OCI-LY3 (cell line): ENCODE data around the gene BMP7.

Experiments used
- EZH2phosphoT487 ChIP-seq: fragments of 200-600 bp; shearing (Covaris generic); IDR thresholded peaks from 2 replicates; pipeline ENCODE4 v1.6.1; 2018; ENCODE audit warnings: antibody characterized with exemption, mixed run types, low read depth
- TF ChIP-seq, protein P1 (sequence below): fragments of 200-600, 300-600 bp; sonication (generic); IDR thresholded peaks from 2 replicates; pipeline ENCODE4 v1.5.1; 2014; ENCODE audit warnings: antibody characterized with exemption, low read length, low read depth

GRCh38 chr20:57175397-57176010 lies 90.9 kb downstream of the BMP7 start:
- TF ChIP-seq, protein P1, sequence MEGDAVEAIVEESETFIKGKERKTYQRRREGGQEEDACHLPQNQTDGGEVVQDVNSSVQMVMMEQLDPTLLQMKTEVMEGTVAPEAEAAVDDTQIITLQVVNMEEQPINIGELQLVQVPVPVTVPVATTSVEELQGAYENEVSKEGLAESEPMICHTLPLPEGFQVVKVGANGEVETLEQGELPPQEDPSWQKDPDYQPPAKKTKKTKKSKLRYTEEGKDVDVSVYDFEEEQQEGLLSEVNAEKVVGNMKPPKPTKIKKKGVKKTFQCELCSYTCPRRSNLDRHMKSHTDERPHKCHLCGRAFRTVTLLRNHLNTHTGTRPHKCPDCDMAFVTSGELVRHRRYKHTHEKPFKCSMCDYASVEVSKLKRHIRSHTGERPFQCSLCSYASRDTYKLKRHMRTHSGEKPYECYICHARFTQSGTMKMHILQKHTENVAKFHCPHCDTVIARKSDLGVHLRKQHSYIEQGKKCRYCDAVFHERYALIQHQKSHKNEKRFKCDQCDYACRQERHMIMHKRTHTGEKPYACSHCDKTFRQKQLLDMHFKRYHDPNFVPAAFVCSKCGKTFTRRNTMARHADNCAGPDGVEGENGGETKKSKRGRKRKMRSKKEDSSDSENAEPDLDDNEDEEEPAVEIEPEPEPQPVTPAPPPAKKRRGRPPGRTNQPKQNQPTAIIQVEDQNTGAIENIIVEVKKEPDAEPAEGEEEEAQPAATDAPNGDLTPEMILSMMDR: no peak
- no peak for TF ChIP-seq EZH2phosphoT487
